ENCODE measurements around the gene AJAP1. TPM values are rescaled to one million over a fixed set of nuclear protein-coding genes. Genes with fewer than 3 reads are reported as not detected.

AJAP1 gene
- total and polyA plus RNA-seq, 2 experiments from 2014 or later: 0.13 to 0.64 TPM

GRCh38 chr1:4692437-4692836, 38.0 kb downstream of the AJAP1 start:
- H2AFZ ChIP-seq: no peak overlapping the region
- no peak for DNase-seq (ENCODE audit: low spot score)
- no peaks in the 10 kb centered on the region for H3K79me2 ChIP-seq
- H3K9me2 ChIP-seq (replicated peaks; ENCODE audit: insufficient read depth): no peaks in the 10 kb centered on the region
- H3K27ac ChIP-seq: no peak overlapping the region
- 87% methylated on average over 6 of the region's 6 CpGs for WGBS (ENCODE audit: low lambda C conversion rate, missing lambda C conversion rate)
- no peaks in the 10 kb centered on the region for H3K9me3 ChIP-seq (ENCODE audit: low read depth)
- H3K4me2 ChIP-seq: no peak overlapping the region
- no peaks in the 10 kb centered on the region for H3K4me1 ChIP-seq (ENCODE audit: insufficient read depth)
- no peak overlapping the region for H3K4me3 ChIP-seq
- H4K20me1 ChIP-seq (ENCODE audit: insufficient read depth, poor library complexity, severe bottlenecking): no peaks in the 10 kb centered on the region
- no peak for TF ChIP-seq CTCF (IDR thresholded peaks at IDR 0.05; ENCODE audit: poor library complexity)
- no peak for TF ChIP-seq EZH2phosphoT487 (IDR thresholded peaks at IDR 0.05; ENCODE audit: low read depth, severe bottlenecking, unreplicated experiment)
- TF ChIP-seq EZH2 (IDR thresholded peaks at IDR 0.05; ENCODE audit: borderline replicate concordance): no peak
- no peaks in the 10 kb centered on the region for H3K27me3 ChIP-seq
- no peaks in the 10 kb centered on the region for H3K36me3 ChIP-seq (replicated peaks; ENCODE audit: insufficient read depth, low read depth)

GRCh38 chr1:4693331-4693730, 38.9 kb downstream of the AJAP1 start:
- no peak for TF ChIP-seq CTCF (IDR thresholded peaks at IDR 0.05; ENCODE audit: poor library complexity)
- TF ChIP-seq EZH2 (IDR thresholded peaks at IDR 0.05; ENCODE audit: borderline replicate concordance): no peak
- TF ChIP-seq EZH2phosphoT487 (IDR thresholded peaks at IDR 0.05; ENCODE audit: low read depth, severe bottlenecking, unreplicated experiment): no peak
- no peaks in the 10 kb centered on the region for H3K27me3 ChIP-seq
- no peaks in the 10 kb centered on the region for H3K36me3 ChIP-seq (replicated peaks; ENCODE audit: insufficient read depth, low read depth)
- no peaks in the 10 kb centered on the region for H3K9me3 ChIP-seq (ENCODE audit: low read depth)
- no peak overlapping the region for H3K4me2 ChIP-seq
- H3K79me2 ChIP-seq: no peaks in the 10 kb centered on the region
- H3K27ac ChIP-seq: no peak overlapping the region
- WGBS (ENCODE audit: low lambda C conversion rate, missing lambda C conversion rate): 85% methylated on average over 5 of the region's 6 CpGs
- no peak overlapping the region for H2AFZ ChIP-seq
- H3K4me3 ChIP-seq: no peak overlapping the region
- H4K20me1 ChIP-seq (ENCODE audit: insufficient read depth, poor library complexity, severe bottlenecking): no peaks in the 10 kb centered on the region
- DNase-seq (ENCODE audit: low spot score): no peak
- H3K9me2 ChIP-seq (replicated peaks; ENCODE audit: insufficient read depth): no peaks in the 10 kb centered on the region
- no peaks in the 10 kb centered on the region for H3K4me1 ChIP-seq (ENCODE audit: insufficient read depth)

GRCh38 chr1:4693891-4694290, 39.5 kb downstream of the AJAP1 start:
- Histone ChIP-seq H3K4me1 (ENCODE audit: insufficient read depth) (no peaks in the 10 kb centered on the region), H4K20me1 (ENCODE audit: insufficient read depth, poor library complexity, severe bottlenecking) (no peaks in the 10 kb centered on the region), H3K4me3 (no peak overlapping the region), H3K79me2 (no peaks in the 10 kb centered on the region), H3K27ac (no peak overlapping the region), H3K27me3 (no peaks in the 10 kb centered on the region), H2AFZ (no peak overlapping the region), H3K4me2 (no peak overlapping the region), H3K9me3 (ENCODE audit: low read depth) (no peaks in the 10 kb centered on the region), H3K36me3 (replicated peaks; ENCODE audit: insufficient read depth, low read depth) (no peaks in the 10 kb centered on the region), H3K9me2 (replicated peaks; ENCODE audit: insufficient read depth) (no peaks in the 10 kb centered on the region)
- no peak for DNase-seq (ENCODE audit: low spot score)
- no peak for TF ChIP-seq EZH2phosphoT487 (IDR thresholded peaks at IDR 0.05; ENCODE audit: low read depth, severe bottlenecking, unreplicated experiment)
- TF ChIP-seq EZH2 (IDR thresholded peaks at IDR 0.05; ENCODE audit: borderline replicate concordance): no peak
- no peak for TF ChIP-seq CTCF (IDR thresholded peaks at IDR 0.05; ENCODE audit: poor library complexity)
- 91% methylated on average over 10 of the region's 10 CpGs for WGBS (ENCODE audit: low lambda C conversion rate, missing lambda C conversion rate)

GRCh38 chr1:4694492-4694891, 40.1 kb downstream of the AJAP1 start:
- no peak overlapping the region for H2AFZ ChIP-seq
- H3K36me3 ChIP-seq (replicated peaks; ENCODE audit: insufficient read depth, low read depth): no peaks in the 10 kb centered on the region
- H3K4me3 ChIP-seq: no peak overlapping the region
- H3K27me3 ChIP-seq: no peaks in the 10 kb centered on the region
- no peaks in the 10 kb centered on the region for H4K20me1 ChIP-seq (ENCODE audit: insufficient read depth, poor library complexity, severe bottlenecking)
- no peaks in the 10 kb centered on the region for H3K79me2 ChIP-seq
- TF ChIP-seq EZH2phosphoT487 (IDR thresholded peaks at IDR 0.05; ENCODE audit: low read depth, severe bottlenecking, unreplicated experiment) (no peak), EZH2 (IDR thresholded peaks at IDR 0.05; ENCODE audit: borderline replicate concordance) (no peak), CTCF (IDR thresholded peaks at IDR 0.05; ENCODE audit: poor library complexity) (no peak)
- no peak for DNase-seq (ENCODE audit: low spot score)
- H3K9me2 ChIP-seq (replicated peaks; ENCODE audit: insufficient read depth): no peaks in the 10 kb centered on the region
- WGBS (ENCODE audit: low lambda C conversion rate, missing lambda C conversion rate): 82% methylated on average over 9 of the region's 9 CpGs
- no peak overlapping the region for H3K27ac ChIP-seq
- H3K9me3 ChIP-seq (ENCODE audit: low read depth): no peaks in the 10 kb centered on the region
- H3K4me1 ChIP-seq (ENCODE audit: insufficient read depth): no peaks in the 10 kb centered on the region
- no peak overlapping the region for H3K4me2 ChIP-seq
